Peyer's patch (tissue), 4 donors: ENCODE measurements around the gene ARHGAP1.

ENCODE experiments used
- CTCF ChIP-seq, 6 experiments: fragments of 450-650 bp in 4 of 6; fragments of 200-600 bp in 2 of 6; sonication (generic) in 1 of 6; IDR thresholded peaks; one replicate each; pipeline ENCODE4 v1.5.1; 2017 to 2019; ENCODE audit warnings: antibody characterized with exemption in 6 of 6, mild to moderate bottlenecking in 3 of 6, moderate library complexity in 1 of 6
- POLR2A ChIP-seq, 2 donors: fragments of 450-650 bp; IDR thresholded peaks; one replicate each; pipeline ENCODE4 v1.5.1; 2017; ENCODE audit warnings: antibody characterized with exemption in 2 of 2, mild to moderate bottlenecking in 2 of 2, moderate library complexity in 2 of 2

GRCh38 chr11:46705070-46705688, 4.8 kb upstream of the ARHGAP1 start:
- TF ChIP-seq CTCF (IDR thresholded peaks at IDR 0.05) (no peak), POLR2A (IDR thresholded peaks at IDR 0.05) (no peak)
